Astrocyte of the cerebellum (primary cell): ENCODE measurements around the gene RBM24.

ENCODE experiments used
- DNase-seq: peaks from one replicate; pipeline ENCODE4 v3.0.0-alpha.2; 2011; ENCODE audit warnings: low read depth
- H3K4me3 ChIP-seq: 2 replicates; pipeline ENCODE4 v1.5.1; 2011; ENCODE audit warnings: mild to moderate bottlenecking, low read depth, low read length, moderate library complexity
- CTCF ChIP-seq: IDR thresholded peaks from 2 replicates; pipeline ENCODE4 v1.5.1; 2012; ENCODE audit warnings: low read length, low read depth, moderate library complexity, mild to moderate bottlenecking; ENCODE audit errors: missing control alignments
- in situ Hi-C: cut with HindIII; loops from 2 replicates; pipeline ENCODE4 v1.10.0; 2017; ENCODE audit warnings: low sequenced_read_pairs

RBM24 gene

GRCh38 chr6:17281497-17282481, 628 bp downstream of the RBM24 start:
- peak overlapping the region; percentile 80 for H3K4me3 ChIP-seq
- in situ Hi-C loops: no loop called here
- no peak for DNase-seq
- no peak for TF ChIP-seq CTCF

- in situ Hi-C loops: no loop called here
- no peak for DNase-seq
- no peak for TF ChIP-seq CTCF
- peak overlapping the region; percentile 80 for H3K4me3 ChIP-seq
Measured at GRCh38 chr6:17283074-17283473, 1.9 kb downstream of the RBM24 start.

GRCh38 chr6:17289630-17290061, 8.5 kb downstream of the RBM24 start:
- in situ Hi-C loops: no loop called here
- no peak for DNase-seq

GRCh38 chr6:17291778-17292177, 10.6 kb downstream of the RBM24 start:
- no peak overlapping the region for H3K4me3 ChIP-seq
- no peak for DNase-seq
- no peak for TF ChIP-seq CTCF
- in situ Hi-C loops: no loop called here

More at GRCh38 chr6:17289630-17290061, 8.5 kb downstream of the RBM24 start:
- no peak for TF ChIP-seq CTCF
- H3K4me3 ChIP-seq: no peak overlapping the region

GRCh38 chr6:17292600-17293133, 11.5 kb downstream of the RBM24 start:
- TF ChIP-seq CTCF: no peak
- DNase-seq: no peak
- in situ Hi-C loops: no loop called here
- no peak overlapping the region for H3K4me3 ChIP-seq

- in situ Hi-C loops: no loop called here
- TF ChIP-seq CTCF: no peak
- H3K4me3 ChIP-seq: no peak overlapping the region
- DNase-seq: no peak
Measured at GRCh38 chr6:17293395-17293794, 12.2 kb downstream of the RBM24 start.
